ENCODE measurements around the gene COPG1. TPM values are rescaled to one million over a fixed set of nuclear protein-coding genes. Genes with fewer than 3 reads are reported as not detected.

COPG1 gene
- polyA plus RNA-seq, 3 donors: 59.9 to 94.5 (median 60.2) TPM

DNA sequence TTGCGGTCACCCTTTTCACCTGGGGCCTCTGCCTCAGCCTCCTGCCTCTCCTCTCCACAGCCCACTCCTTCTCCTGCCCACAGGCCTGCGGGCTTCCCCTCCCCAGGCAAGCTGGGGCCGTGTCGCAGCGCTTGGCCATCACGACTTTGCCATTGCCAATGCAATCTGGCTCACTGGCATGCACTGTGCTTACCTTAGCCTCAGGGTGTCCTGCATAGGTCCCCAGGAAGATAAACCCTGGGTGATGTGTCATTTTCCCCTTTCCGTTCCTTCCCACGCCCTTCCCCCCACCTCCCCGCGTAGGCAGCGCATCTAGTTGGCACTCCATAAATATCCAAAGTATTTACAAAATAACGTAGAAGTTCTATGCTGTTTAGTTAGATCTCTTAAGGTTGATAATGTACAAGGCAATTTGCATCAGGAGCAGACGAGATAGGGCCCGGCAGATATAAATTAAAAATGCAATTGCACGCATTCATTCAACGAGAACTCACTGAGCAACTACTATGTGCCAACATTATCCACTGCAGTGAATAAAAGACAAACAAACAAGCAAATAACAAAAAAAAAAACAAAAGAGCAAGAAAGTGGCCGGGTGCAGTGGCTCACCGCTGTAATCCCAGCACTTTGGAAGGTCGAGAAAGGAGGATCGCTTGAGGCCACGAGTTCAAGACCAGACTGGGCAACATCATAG is 973 bp upstream of the COPG1 start:
- DNase-seq: no peak
- Mint-ChIP-seq H3K4me1 (peaks cover 31% of the 10 kb centered on the region), H3K27ac (peak overlapping the region; percentile 93 to 99 (median 97)), H3K9me3 (no peaks in the 10 kb centered on the region), H3K27me3 (ENCODE audit: low read depth in 3 of 3) (peaks cover 0 to 4% (median 3%) of the 10 kb centered on the region in 3 donors), H3K36me3 (peaks cover 19 to 24% of the 10 kb centered on the region in 2 donors), H3K4me3 (peak overlapping the region; percentile 92 to 95)
- Histone ChIP-seq H3K4me3 (replicated peaks in 1 of 3; ENCODE audit: low read depth in 2 of 3, low read length in 3 of 3) (peak overlapping the region; percentile 70 to 94 (median 94)), H3K9me3 (replicated peaks in 1 of 2; ENCODE audit: control insufficient read depth in 1 of 2, insufficient read depth in 1 of 2, low read length in 2 of 2) (no peaks in the 10 kb centered on the region), H3K4me2 (replicated peaks; ENCODE audit: extremely low read depth, low read length, poor library complexity, severe bottlenecking) (peak overlapping the region; percentile 97), H3K27ac (ENCODE audit: low read depth in 1 of 2, low read length in 2 of 2) (peak overlapping the region; percentile 74 to 97), H3K4me1 (ENCODE audit: control insufficient read depth in 1 of 2, insufficient read depth in 2 of 2, low read length in 2 of 2) (peaks cover 27 to 36% of the 10 kb centered on the region in 2 donors), H3K36me3 (replicated peaks in 1 of 2; ENCODE audit: control insufficient read depth in 1 of 2, insufficient read depth in 2 of 2, low read length in 2 of 2) (peaks cover 16 to 19% of the 10 kb centered on the region in 2 donors), H2AFZ (ENCODE audit: insufficient read depth, low read depth, low read length, poor library complexity, severe bottlenecking) (peak overlapping the region; percentile 93), H3K9ac (ENCODE audit: insufficient read depth, low read length, poor library complexity, severe bottlenecking) (peak overlapping the region; percentile 97), H3K79me2 (ENCODE audit: insufficient read depth, low read length) (peaks cover 80% of the 10 kb centered on the region), H3K27me3 (ENCODE audit: control insufficient read depth in 2 of 2, insufficient read depth in 2 of 2, low read length in 2 of 2) (no peaks in the 10 kb centered on the region), H4K20me1 (ENCODE audit: insufficient read depth, low read length) (peaks cover 11% of the 10 kb centered on the region)
- intact Hi-C loops (cut with micrococcal nuclease): loop anchor here in 1 of 2 donors (2.0 to 5.0 kb wide), 2 partner anchors 66 to 86 kb away; partner anchors contain the start of gene CNBP
- TF ChIP-seq, protein P1, sequence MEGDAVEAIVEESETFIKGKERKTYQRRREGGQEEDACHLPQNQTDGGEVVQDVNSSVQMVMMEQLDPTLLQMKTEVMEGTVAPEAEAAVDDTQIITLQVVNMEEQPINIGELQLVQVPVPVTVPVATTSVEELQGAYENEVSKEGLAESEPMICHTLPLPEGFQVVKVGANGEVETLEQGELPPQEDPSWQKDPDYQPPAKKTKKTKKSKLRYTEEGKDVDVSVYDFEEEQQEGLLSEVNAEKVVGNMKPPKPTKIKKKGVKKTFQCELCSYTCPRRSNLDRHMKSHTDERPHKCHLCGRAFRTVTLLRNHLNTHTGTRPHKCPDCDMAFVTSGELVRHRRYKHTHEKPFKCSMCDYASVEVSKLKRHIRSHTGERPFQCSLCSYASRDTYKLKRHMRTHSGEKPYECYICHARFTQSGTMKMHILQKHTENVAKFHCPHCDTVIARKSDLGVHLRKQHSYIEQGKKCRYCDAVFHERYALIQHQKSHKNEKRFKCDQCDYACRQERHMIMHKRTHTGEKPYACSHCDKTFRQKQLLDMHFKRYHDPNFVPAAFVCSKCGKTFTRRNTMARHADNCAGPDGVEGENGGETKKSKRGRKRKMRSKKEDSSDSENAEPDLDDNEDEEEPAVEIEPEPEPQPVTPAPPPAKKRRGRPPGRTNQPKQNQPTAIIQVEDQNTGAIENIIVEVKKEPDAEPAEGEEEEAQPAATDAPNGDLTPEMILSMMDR (IDR thresholded peaks at IDR 0.05): no peak
- WGBS (ENCODE audit: insufficient coverage): 71% methylated on average over 14 of the region's 21 CpGs

DNA sequence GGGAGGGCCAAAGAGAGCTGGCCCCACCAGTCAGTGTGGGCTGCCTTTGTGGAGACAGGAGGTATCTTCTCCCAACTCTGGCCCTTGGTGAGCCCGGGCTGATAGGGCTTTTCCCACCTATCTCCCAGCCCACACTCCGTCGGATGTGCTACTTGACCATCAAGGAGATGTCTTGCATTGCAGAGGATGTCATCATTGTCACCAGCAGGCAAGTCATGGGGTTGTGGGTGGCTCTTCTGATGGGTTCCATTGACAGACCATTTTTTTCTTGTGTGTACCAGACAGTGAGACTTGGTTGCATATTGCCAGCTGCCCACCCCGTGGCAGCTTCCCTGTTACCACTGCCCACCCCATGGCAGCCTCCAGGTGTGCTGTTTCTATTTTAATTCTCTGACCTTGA is 3.3 kb downstream of the COPG1 start:
- TF ChIP-seq, protein P1 (IDR thresholded peaks at IDR 0.05): no peak
- Histone ChIP-seq H4K20me1 (ENCODE audit: insufficient read depth, low read length) (peaks cover 36% of the 10 kb centered on the region), H2AFZ (ENCODE audit: insufficient read depth, low read depth, low read length, poor library complexity, severe bottlenecking) (no peak overlapping the region), H3K27ac (ENCODE audit: low read depth in 1 of 2, low read length in 2 of 2) (peak overlapping the region in 1 of 2 donors; percentile 36), H3K4me3 (replicated peaks in 1 of 3; ENCODE audit: low read depth in 2 of 3, low read length in 3 of 3) (no peak overlapping the region), H3K9me3 (replicated peaks in 1 of 2; ENCODE audit: control insufficient read depth in 1 of 2, insufficient read depth in 1 of 2, low read length in 2 of 2) (no peaks in the 10 kb centered on the region), H3K79me2 (ENCODE audit: insufficient read depth, low read length) (peaks cover 82% of the 10 kb centered on the region), H3K27me3 (ENCODE audit: control insufficient read depth in 2 of 2, insufficient read depth in 2 of 2, low read length in 2 of 2) (no peaks in the 10 kb centered on the region), H3K9ac (ENCODE audit: insufficient read depth, low read length, poor library complexity, severe bottlenecking) (no peak overlapping the region), H3K4me2 (replicated peaks; ENCODE audit: extremely low read depth, low read length, poor library complexity, severe bottlenecking) (no peak overlapping the region), H3K36me3 (replicated peaks in 1 of 2; ENCODE audit: control insufficient read depth in 1 of 2, insufficient read depth in 2 of 2, low read length in 2 of 2) (peaks cover 55 to 62% of the 10 kb centered on the region in 2 donors), H3K4me1 (ENCODE audit: control insufficient read depth in 1 of 2, insufficient read depth in 2 of 2, low read length in 2 of 2) (peaks cover 19 to 27% of the 10 kb centered on the region in 2 donors)
- H3K4me1 Mint-ChIP-seq: peaks cover 21% of the 10 kb centered on the region
- peaks cover 0 to 5% (median 3%) of the 10 kb centered on the region in 3 donors for H3K27me3 Mint-ChIP-seq (ENCODE audit: low read depth in 3 of 3)
- intact Hi-C loops (cut with micrococcal nuclease): no loop called here
- peak overlapping the region in 2 of 7 donors; percentile 2 to 50 for H3K27ac Mint-ChIP-seq
- H3K36me3 Mint-ChIP-seq: peaks cover 61 to 67% of the 10 kb centered on the region in 2 donors
- DNase-seq: no peak
- 100% methylated on average over 1 of the region's 4 CpGs for WGBS (ENCODE audit: insufficient coverage)
- H3K4me3 Mint-ChIP-seq: no peak overlapping the region
- H3K9me3 Mint-ChIP-seq: no peaks in the 10 kb centered on the region
